ENCODE results near the gene ACAA1.
A peak's percentile ranks its signal among the peaks of the same experiment; 100 is the strongest.

ACAA1 gene

DNA sequence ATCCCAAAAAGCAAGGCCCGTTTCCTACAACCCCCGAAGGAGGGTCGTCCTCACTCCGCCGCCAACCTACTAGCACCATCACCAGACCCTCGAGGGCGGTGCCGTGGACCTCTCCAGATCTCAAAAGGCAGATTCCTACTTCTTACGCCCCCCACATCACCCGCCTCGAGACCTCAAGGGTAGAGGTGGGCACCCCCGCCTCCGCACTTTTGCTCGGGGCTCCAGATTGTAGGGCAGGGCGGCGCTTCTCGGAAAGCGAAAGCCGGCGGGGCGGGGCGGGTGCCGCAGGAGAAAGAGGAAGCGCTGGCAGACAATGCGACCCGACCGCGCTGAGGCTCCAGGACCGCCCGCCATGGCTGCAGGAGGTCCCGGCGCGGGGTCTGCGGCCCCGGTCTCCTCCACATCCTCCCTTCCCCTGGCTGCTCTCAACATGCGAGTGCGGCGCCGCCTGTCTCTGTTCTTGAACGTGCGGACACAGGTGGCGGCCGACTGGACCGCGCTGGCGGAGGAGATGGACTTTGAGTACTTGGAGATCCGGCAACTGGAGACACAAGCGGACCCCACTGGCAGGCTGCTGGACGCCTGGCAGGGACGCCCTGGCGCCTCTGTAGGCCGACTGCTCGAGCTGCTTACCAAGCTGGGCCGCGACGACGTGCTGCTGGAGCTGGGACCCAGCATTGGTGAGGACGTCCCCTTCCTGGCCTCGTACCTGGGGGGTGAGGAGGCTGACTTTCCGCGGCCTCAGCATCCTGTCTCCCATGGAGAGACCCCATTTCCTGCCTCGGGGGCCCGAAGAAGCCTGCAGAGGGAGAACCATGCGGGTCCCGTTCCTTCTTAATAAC is 1.6 kb upstream of the ACAA1 start, which contains the start of gene MYD88:
TSS of gene MYD88 (plus strand) at position 313 of the 842 bp plus-strand sequence. CDS start at position 353, 40 bp downstream.
- TF ChIP-seq ZFX (IDR thresholded peaks at IDR 0.05; ENCODE audit: borderline replicate concordance), result no peak
- TF ChIP-seq, protein P1, sequence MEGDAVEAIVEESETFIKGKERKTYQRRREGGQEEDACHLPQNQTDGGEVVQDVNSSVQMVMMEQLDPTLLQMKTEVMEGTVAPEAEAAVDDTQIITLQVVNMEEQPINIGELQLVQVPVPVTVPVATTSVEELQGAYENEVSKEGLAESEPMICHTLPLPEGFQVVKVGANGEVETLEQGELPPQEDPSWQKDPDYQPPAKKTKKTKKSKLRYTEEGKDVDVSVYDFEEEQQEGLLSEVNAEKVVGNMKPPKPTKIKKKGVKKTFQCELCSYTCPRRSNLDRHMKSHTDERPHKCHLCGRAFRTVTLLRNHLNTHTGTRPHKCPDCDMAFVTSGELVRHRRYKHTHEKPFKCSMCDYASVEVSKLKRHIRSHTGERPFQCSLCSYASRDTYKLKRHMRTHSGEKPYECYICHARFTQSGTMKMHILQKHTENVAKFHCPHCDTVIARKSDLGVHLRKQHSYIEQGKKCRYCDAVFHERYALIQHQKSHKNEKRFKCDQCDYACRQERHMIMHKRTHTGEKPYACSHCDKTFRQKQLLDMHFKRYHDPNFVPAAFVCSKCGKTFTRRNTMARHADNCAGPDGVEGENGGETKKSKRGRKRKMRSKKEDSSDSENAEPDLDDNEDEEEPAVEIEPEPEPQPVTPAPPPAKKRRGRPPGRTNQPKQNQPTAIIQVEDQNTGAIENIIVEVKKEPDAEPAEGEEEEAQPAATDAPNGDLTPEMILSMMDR (IDR thresholded peaks at IDR 0.05), result no peak
- peak within 1 kb of the TSS; percentile 77 for H3K27ac ChIP-seq

DNA sequence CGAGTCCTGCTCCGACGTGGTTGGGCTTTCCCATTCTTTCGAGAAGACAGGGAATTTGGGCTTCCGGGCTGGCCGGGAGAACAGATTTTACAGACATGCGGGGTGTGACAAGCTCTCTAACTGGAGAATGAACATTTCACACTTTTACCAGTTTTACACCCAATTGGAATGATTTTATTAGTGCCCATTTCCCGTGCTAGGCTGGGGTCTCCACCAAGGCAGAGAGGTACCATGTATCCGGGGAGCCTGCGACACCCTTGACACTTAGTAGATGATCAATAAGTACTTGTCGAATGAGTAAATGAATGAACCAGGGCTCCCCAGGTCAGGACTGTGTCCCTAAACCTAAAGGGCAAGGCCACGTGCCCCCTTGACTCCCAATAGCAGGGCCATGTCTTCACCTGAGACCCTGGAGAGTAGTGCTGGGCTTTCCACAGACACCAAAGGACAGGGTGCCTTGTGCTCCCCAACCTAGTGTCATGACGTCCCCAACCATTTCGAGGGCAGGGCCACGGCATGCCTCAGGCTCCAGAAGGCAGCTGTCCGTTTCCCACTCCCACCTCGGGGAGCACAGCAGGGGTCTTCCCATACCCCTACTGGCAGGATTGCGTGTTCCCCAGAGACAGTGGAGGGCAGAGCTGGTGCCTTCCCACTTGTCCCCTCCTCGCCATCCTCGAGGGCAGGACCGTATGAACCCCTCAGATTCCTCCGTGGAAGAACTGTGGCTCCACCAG is 855 bp upstream of the ACAA1 start:
- TF ChIP-seq ZFX (IDR thresholded peaks at IDR 0.05; ENCODE audit: borderline replicate concordance), result no peak
- TF ChIP-seq, protein P1 (IDR thresholded peaks at IDR 0.05), result no peak
- H3K27ac ChIP-seq, result peak overlapping the region; percentile 77

DNA sequence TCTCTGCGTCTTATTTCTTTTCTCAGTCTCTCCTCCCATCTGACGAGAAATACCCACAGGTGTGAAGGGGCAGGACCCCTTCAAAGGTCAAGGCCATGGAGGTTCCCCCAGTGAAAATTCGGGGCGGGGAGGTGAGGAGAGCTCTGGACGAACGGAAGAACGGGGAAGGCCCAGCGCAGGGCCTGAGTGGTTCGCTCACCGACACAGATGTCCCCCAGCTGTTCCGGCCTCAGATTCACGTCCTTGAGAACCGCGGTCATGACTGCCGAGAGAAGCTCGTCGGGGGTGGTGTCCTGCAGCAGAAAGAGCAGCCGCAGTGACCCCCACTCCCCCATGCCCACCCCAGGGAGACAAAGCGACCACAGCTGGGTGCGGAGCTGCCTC is 542 bp downstream of the ACAA1 start:
- peak overlapping the region; percentile 77 for H3K27ac ChIP-seq
- TF ChIP-seq ZFX (IDR thresholded peaks at IDR 0.05; ENCODE audit: borderline replicate concordance), result no peak
- TF ChIP-seq, protein P1 (IDR thresholded peaks at IDR 0.05), result no peak

DNA sequence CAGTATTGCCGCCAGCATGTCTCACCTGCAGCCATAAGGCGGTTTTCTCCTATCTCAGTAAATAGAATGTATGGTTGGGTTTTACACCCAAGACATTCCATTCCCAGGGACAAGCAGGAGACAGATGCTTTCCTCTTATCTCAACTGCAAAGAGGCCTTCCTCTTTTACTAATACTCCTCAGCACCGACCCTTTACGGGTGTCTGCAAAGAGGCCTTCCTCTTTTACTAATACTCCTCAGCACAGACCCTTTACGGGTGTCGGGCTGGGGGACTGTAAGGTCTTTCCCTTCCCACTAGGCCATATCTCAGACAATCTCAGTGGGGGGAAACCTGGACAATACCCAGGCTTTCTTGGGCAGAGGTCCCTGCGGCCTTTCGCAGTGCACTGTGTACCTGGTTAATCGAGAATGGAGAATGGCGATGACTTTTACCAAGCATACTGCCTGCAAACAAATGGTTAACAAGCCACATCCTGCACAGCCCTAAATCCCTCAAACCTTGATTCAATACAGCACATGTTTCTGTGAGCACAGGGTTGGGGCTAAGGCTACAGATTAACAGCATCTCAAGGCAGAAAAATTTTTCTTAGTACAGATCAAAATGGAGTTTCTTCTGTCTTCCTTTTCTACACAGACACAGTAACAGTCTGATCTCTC is 1.2 kb downstream of the ACAA1 start:
- H3K27ac ChIP-seq, result peak overlapping the region; percentile 77; the same call in 1 of the 2 replicates

DNA sequence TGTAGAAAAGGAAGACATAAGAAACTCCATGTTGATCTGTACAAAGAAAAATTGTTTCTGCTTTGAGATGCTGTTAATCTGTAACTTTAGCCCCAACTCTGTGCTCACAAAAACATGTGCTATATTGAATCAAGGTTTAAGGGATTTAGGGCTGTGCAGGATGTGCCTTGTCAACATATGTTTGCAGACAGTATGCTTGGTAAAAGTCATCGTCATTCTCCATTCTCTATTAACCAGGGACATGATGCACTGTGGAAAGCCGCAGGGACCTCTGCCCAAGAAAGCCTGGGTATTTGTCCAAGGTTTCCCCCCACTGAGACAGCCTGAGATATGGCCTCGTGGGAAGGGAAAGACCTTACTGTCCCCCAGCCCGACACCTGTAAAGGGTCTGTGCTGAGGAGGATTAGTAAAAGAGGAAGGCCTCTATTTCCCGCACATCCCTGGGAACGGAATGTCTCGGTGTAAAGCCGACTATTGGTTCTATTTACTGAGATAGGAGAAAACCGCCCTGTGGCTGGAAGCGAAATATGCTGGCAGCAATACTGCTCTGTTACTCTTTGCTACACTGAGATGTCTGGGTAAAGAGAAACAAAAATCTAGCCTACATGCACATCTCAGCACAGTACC is 2.3 kb downstream of the ACAA1 start:
- peak overlapping the region; percentile 50 for H3K27ac ChIP-seq

DNA sequence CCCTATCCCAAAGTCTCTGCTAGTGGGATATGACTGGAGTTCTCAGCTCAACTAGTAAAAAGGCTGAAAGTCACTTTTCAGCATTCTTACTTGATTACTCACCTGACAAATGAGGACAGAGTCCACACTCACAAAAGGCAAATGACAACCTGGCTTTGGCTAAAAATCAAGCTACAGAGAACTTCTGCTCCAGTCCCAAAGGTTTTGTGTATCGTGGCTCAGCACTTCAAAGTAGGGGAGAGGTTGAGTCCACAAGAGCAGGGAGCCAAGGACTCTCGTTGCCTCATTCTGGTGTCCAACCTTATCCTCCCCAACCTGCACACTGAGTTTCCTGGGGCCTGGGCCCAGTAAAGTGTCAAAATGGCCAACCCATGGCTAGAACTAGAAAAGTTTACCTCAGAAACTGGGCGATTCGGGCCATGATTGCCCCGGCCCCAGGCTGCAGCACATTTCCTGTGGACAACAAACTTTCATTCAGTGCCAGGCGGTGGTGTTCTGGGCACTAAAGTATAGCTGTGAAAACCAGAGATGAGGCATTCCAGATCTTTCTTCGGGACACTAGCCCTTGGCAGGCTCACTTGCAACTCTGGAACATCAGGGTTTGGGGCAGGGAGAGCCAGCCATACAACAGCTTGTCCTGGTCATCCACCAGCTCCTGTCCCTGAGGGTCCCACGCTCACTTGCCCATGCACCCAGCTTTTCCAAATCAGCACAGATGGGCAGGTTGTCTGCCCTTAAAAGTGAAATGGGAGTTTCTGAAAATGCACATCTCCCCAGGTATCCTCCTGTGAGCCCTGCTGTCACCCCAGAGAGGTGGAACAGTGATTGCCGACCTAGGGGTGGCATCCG is 3.1 kb downstream of the ACAA1 start:
- H3K27ac ChIP-seq, result peak overlapping the region; percentile 50
- TF ChIP-seq, protein P1 (IDR thresholded peaks at IDR 0.05), result no peak
- TF ChIP-seq ZFX (IDR thresholded peaks at IDR 0.05; ENCODE audit: borderline replicate concordance), result no peak

DNA sequence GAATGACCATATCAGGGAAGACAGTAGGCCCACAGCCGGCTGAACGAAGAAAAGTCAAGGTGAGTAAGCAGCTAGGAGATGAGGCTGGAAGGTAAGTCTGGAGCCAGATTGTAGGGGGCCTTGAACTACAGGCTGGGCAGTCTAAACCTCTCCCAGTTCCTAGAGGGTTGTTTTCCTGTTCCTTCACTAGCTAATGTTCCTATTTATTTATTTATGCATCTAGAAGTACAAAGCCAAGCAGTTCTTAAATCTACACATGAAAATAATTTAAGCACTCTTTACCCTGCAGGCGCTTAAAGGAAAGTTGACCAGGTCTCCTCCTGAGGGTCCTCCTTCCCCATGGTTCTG is 3.7 kb downstream of the ACAA1 start:
- TF ChIP-seq, protein P1 (IDR thresholded peaks at IDR 0.05), result no peak
- no peak for TF ChIP-seq ZFX (IDR thresholded peaks at IDR 0.05; ENCODE audit: borderline replicate concordance)
- H3K27ac ChIP-seq, result peak overlapping the region; percentile 50
